ELR (cell line): ENCODE measurements around the gene BRME1.

Source experiments
- DNase-seq: peaks from one replicate; pipeline ENCODE4 v3.0.0-alpha.2; 2015; ENCODE audit warnings: low read depth

Gene BRME1

GRCh38 chr19:13844130-13844631 lies 61.7 kb downstream of the BRME1 start:
- DNase-seq: no peak

- peak; percentile 82 for DNase-seq
These were observed 62.6 kb downstream of the BRME1 start for GRCh38 chr19:13843104-13843921.

DNA sequence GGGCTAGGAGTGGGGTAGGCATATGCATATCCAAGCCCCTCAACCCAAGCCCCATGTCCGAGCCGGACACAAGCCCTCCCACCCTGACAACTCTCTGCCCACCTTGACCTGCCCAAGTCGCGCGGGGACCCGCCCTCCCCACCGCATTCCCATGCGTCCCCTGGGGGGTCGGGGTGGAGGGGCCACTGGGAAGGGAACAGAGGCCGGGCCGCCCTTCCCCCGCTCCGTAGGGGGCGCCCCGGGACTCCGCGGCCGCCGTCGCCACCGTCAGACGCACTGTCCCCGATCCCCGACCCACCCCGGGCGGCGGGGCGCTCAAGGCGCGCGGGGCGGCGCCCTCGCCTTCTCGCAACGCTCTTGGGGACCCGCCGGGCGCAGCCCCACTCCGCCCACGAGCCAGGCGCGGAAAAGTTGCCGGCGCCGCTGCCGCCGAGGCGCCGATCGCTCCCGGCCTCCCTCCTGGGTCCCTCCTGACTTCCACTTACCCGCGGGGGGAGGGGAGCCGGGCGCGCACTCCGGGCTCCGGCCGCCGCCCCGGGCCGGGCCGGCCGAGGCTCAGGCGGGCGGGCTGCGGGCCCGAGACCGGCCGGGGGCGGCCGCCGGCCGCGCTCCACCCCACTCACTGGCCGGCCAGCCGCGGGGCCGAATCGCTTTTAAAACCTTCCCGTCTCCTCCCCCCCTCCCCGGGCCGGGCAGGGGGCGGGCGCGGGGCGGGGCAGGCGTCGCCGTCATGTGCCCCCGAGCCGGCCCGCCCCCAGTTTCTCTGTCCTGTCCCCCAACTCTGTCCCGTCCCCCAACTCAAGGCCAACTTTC lies 63.4 kb downstream of the BRME1 start:
- DNase-seq: peak; percentile 85

GRCh38 chr19:13841962-13842290 lies 64.0 kb downstream of the BRME1 start:
- DNase-seq: no peak

- DNase-seq: peak; percentile 68
These were observed 64.6 kb downstream of the BRME1 start for GRCh38 chr19:13841086-13841961.

DNA sequence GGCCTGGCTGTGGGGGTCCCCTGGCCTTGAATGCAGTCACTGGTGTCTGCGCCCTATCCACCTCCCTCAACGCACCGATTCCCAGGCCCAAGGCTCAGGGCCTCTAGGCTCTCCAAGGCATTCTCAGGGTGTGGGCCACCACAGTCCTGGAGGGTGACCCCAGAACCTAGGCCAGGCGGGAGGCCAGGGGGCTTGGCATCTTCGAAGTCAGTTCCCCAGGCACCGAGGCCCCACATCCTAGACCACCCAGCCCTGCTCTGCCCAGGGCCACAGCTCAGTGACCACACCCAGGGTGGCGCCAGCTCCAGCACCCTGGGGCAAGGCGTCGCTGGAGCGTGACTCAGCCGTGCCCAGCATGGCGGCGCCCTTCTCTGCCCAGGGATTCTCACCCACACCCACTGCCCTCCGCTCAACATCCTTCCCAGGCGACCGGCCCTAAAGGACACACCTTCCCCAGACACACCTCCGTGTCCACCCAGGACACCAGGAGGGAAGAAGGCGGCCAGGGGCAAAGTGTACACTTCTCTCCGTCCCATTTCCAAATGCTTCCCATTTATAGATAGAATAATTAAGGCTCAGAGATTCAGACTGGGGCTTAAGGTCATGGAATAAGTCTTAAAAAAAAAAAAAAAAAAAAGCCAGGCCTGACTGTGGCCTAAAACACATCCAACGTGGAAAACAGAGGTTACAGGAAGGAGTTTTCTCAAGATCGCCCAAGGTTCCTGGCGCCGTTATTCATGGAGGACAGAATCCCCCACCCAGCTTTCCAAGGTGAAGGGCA lies 65.4 kb downstream of the BRME1 start:
- DNase-seq: peak; percentile 88

DNA sequence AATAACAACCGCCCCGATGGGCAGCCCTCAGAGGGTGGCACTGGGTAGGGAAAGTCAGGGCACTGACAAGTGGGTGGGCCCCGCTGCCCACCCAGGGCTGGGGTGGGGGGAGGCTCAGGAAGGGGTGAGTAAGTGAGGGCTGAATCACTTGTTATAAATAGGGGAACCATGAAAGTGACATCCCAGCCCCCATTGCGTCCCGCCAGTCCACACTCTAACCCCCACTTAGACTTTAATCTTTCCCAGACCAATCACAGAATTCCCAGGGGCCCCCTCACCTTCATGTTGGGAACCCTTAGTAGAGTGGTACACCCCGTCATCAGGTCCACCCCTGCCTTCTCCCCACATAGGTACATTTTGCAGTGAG lies 66.0 kb downstream of the BRME1 start:
- DNase-seq: peak; percentile 81

DNA sequence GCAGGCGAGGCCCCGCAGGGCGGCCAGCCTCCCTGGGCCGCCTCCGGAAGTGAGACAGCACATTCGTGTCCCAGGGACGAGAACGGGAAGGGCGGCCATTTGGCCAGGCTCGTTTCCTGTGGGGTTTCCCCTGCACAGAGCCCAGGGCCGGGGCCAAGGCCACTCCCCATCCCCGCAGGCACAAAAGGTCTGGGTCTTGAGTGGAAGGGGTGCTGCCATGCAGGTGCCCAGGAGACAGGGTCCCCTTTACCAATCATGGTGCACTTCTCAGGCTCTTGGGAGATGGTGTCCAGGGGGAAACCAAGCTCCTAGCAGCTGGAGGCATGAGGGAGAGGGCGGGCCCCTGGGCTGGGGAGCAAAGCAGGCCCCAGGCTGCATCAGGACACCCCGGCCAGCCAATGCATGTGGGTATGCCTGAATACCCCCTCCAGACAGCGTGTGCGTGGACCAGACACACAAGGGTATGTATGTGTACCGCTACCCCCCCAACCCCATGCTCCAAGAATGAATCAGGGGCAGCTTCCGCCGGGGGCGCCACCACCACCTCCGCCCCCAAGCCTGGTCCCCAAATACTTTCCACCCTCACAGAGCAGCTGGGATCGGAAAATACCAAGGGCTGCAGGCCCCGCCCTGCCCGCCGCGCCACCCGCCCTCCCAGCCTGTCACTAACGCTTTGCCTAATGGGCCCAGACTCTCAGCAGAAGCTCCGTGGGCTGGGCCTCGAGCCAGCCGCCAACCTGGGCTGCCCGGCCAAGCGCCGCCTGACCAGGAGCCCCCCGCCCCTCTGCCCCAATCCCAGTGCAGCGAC lies 66.6 kb downstream of the BRME1 start:
- DNase-seq: peak; percentile 96

DNA sequence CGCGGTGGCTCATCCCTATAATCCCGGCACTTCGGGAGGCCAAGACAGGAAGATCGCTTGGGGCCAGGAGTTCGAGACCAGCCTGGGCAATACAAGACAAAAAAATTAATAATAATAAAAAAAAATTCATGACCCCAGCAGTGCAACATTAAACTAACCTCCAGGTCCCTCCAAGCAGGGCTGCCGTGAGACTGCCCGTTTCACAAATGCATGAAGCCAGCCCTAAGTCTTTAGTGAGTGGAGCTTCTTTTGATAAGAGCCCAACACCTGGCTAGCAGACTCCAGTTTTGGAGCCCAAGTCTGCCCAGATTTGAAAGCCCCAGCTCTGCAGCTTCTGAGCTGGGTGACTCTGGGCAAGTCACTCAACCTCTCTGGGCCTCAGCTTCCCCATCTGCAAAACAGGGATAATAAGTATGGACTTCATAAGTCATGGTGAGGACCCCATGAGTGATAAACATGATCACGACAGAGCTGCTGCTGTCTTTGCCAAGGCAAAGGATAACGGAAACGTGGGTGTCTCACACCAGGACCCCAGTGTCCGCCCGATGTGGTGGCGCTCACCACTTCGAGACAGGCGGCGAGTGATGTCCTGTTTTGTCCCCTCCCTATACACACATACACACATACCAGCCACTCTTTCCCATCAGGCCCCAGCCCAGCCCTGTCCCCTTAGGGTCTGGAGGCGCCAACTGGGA lies 67.3 kb downstream of the BRME1 start:
- DNase-seq: no peak

GRCh38 chr19:13835791-13836723 lies 69.9 kb downstream of the BRME1 start:
- DNase-seq: no peak

- peak; percentile 92 for DNase-seq
These were observed 71.5 kb downstream of the BRME1 start for GRCh38 chr19:13834244-13835069.

DNA sequence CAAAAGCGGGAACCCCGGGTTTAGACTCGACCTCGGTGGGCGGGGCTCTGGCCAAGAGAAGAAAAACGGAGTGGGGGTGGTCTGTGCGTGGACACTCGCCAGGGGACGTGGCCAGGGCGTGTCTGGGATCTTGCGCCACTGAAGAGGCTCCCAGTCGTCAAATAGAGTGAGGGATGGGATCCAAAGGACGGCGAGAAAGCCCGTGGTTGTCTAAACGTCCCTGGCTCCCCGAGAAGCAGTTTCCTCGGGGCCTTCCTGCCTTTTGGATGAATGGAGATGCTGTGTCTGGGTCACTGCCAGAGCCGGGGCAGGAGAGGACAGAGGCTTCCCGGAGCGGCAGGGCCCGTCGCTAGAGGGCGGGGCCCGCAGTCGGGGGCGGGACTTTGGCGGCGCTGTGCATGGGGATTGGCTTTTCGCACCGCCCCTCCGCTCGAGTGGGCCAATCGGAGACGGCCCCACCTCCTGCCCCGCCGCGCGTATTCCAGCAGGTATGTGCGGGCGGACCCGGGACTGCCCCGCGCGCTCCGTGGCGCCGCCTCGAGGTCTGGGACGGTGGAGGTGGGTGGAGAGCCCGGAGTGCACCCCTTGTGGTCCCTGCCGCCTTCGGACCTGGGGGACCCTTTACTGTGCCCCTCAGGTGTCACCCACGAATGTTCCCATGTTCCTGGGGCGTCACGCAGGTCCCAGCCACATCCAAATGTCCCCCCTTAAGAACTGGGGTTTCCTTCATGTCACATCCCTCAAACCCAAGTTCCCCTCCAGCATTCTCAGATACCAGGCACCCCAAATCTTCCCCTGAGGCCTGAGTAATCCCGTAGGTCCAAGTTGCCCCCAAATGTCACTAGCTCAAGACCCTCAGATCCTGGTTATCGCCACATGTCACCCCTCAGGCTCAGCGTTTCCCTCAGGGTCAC lies 72.3 kb downstream of the BRME1 start:
- DNase-seq: peak; percentile 94
